T-cell (primary cell): ENCODE measurements around the gene UBALD1. TPM values are rescaled to one million over a fixed set of nuclear protein-coding genes. Genes with fewer than 3 reads are reported as not detected.

Experiments used
- ATAC-seq, 4 experiments: fragments of 200-7000 bp in 3 of 4; fragments of 150-1000 bp in 1 of 4; cut with Tn5 transposase; replicated peaks in 1 of 4; 1 replicate in 3 of 4; 2 replicates in 1 of 4; pipeline ENCODE4 v1.10.0; 2021; ENCODE audit warnings: moderate library complexity in 3 of 4, mild to moderate bottlenecking in 2 of 4, moderate number of reproducible peaks in 1 of 4
- CTCF ChIA-PET, 2 donors: fragments of 300-600 bp; sonication (Branson Sonifier 250); formaldehyde crosslinking; loops; one replicate each; lab custom pipeline; 2022; ENCODE audit warnings: antibody characterized with exemption in 2 of 2; lab: Charles Lee
- POLR2A ChIA-PET, 2 donors: fragments of 300-600 bp; sonication (Branson Sonifier 250); formaldehyde crosslinking; loops; one replicate each; lab custom pipeline; 2022; ENCODE audit warnings: antibody characterized with exemption in 2 of 2; lab: Charles Lee
- DNase-seq, 35 experiments: peaks; one replicate each; pipeline versions ENCODE4 v3.0.0 to v3.0.0-alpha.2; 2013 to 2023
- H3K27ac ChIP-seq: one replicate; pipeline ENCODE4 v1.5.1; 2013; ENCODE audit warnings: low read length
- H3K27me3 ChIP-seq, 2 experiments: replicated peaks in 1 of 2; 1 replicate in 1 of 2; 2 replicates in 1 of 2; pipeline versions ENCODE4 v1.6.1 to v1.7.0; 2013; ENCODE audit warnings: low read length in 1 of 2, mixed read lengths in 1 of 2; ENCODE audit not compliant: control insufficient read depth in 2 of 2, insufficient read depth in 2 of 2; ENCODE audit errors: extremely low read depth in 1 of 2
- H3K36me3 ChIP-seq, 2 donors: 1 replicate in 1 of 2; 2 replicates in 1 of 2; pipeline versions ENCODE4 v1.6.1 to v1.7.0; 2013; ENCODE audit warnings: low read length in 1 of 2; ENCODE audit not compliant: control insufficient read depth in 2 of 2, insufficient read depth in 1 of 2; ENCODE audit errors: extremely low read depth in 1 of 2
- H3K4me1 ChIP-seq, 2 experiments: 1 replicate in 1 of 2; 2 replicates in 1 of 2; pipeline versions ENCODE4 v1.6.1 to v1.7.0; 2013; ENCODE audit warnings: low read length in 2 of 2, mixed read lengths in 1 of 2; ENCODE audit not compliant: insufficient read depth in 2 of 2, control insufficient read depth in 1 of 2; ENCODE audit errors: extremely low read depth in 1 of 2
- H3K4me3 ChIP-seq, 2 donors: 1 replicate in 1 of 2; 2 replicates in 1 of 2; pipeline versions ENCODE4 v1.5.1 to v1.7.0; 2013; ENCODE audit warnings: mild to moderate bottlenecking in 2 of 2, low read length in 1 of 2, moderate library complexity in 1 of 2; ENCODE audit not compliant: control insufficient read depth in 1 of 2; ENCODE audit errors: extremely low read depth in 1 of 2
- H3K9me3 ChIP-seq: 2 replicates; pipeline ENCODE4 v1.7.0; 2013
- H3K27ac Mint-ChIP-seq, 2 donors: one replicate each; pipeline ENCODE4 v1.8.0; 2020 to 2021; ENCODE audit warnings: mild to moderate bottlenecking in 2 of 2, mixed read lengths in 2 of 2
- H3K27me3 Mint-ChIP-seq, 2 donors: one replicate each; pipeline ENCODE4 v1.8.0; 2021 to 2022; ENCODE audit warnings: mixed read lengths in 2 of 2
- H3K36me3 Mint-ChIP-seq: one replicate; pipeline ENCODE4 v1.8.0; 2021; ENCODE audit warnings: mixed read lengths
- H3K4me1 Mint-ChIP-seq, 3 donors: one replicate each; pipeline ENCODE4 v1.8.0; 2020 to 2022; ENCODE audit warnings: mixed read lengths in 3 of 3, mild to moderate bottlenecking in 1 of 3
- H3K4me3 Mint-ChIP-seq, 3 donors: one replicate each; pipeline ENCODE4 v1.8.0; 2020 to 2022; ENCODE audit warnings: mild to moderate bottlenecking in 3 of 3, mixed read lengths in 3 of 3, moderate library complexity in 3 of 3
- H3K9me3 Mint-ChIP-seq, 3 donors: one replicate each; pipeline ENCODE4 v1.8.0; 2020 to 2022; ENCODE audit warnings: mixed read lengths in 3 of 3
- WGBS: methylation state at CpG from one replicate; pipeline ENCODE4 v1.1.5; 2013; ENCODE audit warnings: missing lambda C conversion rate; ENCODE audit not compliant: insufficient coverage; 5-methylcytosine and 5-hydroxymethylcytosine counted together
- total RNA-seq, 35 experiments: library from RNA in 6 of 35; stranded (reverse) in 6 of 35; fragments of 120-200 nt in 1 of 35; gene quantifications; one replicate each; pipeline versions ENCODE4 v1.2.1 to v1.2.4 and lab custom pipeline; 2013 to 2026

Gene UBALD1
- total RNA-seq, 5 donors from 2014 or later (not counting 1 experiment from before 2014, with no cell fraction given): 26.0 to 53.1 (median 47.6) TPM

GRCh38 chr16:4594433-4595410, 20.0 kb downstream of the UBALD1 start:
- Mint-ChIP-seq H3K27ac (no peak overlapping the region), H3K9me3 (no peaks in the 10 kb centered on the region), H3K4me1 (no peaks in the 10 kb centered on the region), H3K4me3 (no peak overlapping the region), H3K27me3 (peaks cover 0 to 4% of the 10 kb centered on the region in 2 donors), H3K36me3 (no peaks in the 10 kb centered on the region)
- DNase-seq: no peak
- no peaks in the 10 kb centered on the region for H3K9me3 ChIP-seq
- 88% methylated on average over 36 of the region's 38 CpGs for WGBS
- H3K36me3 ChIP-seq: no peaks in the 10 kb centered on the region
- peaks cover 0 to 21% of the 10 kb centered on the region in 2 experiments for H3K27me3 ChIP-seq
- no peak for ATAC-seq
- no peak overlapping the region for H3K27ac ChIP-seq
- H3K4me3 ChIP-seq: no peak overlapping the region
- CTCF ChIA-PET: interaction anchor here (0.6 to 1.1 kb wide), 2 partner anchors 9 to 49 kb away, joined by 3 to 7 read pairs; no protein-coding TSS in a partner anchor
- POLR2A ChIA-PET: no interaction called here
- H3K4me1 ChIP-seq: no peaks in the 10 kb centered on the region

- H3K36me3 Mint-ChIP-seq: no peaks in the 10 kb centered on the region
- H3K27ac Mint-ChIP-seq: no peak overlapping the region
- peaks cover 0 to 3% of the 10 kb centered on the region in 2 donors for H3K27me3 Mint-ChIP-seq
- Histone ChIP-seq H3K27me3 (peaks cover 0 to 28% of the 10 kb centered on the region in 2 experiments), H3K9me3 (no peaks in the 10 kb centered on the region), H3K4me3 (no peak overlapping the region), H3K36me3 (no peaks in the 10 kb centered on the region), H3K27ac (no peak overlapping the region), H3K4me1 (no peaks in the 10 kb centered on the region)
- ATAC-seq (no peak), DNase-seq (no peak)
- H3K4me3 Mint-ChIP-seq: no peak overlapping the region
- H3K9me3 Mint-ChIP-seq: no peaks in the 10 kb centered on the region
- POLR2A ChIA-PET: no interaction called here
- 89% methylated on average over 14 of the region's 16 CpGs for WGBS
- no peaks in the 10 kb centered on the region for H3K4me1 Mint-ChIP-seq
- CTCF ChIA-PET: no interaction called here
Measured at GRCh38 chr16:4593086-4593485, 21.6 kb downstream of the UBALD1 start.

GRCh38 chr16:4591706-4592470, 22.8 kb downstream of the UBALD1 start:
- H3K9me3 ChIP-seq: no peaks in the 10 kb centered on the region
- CTCF ChIA-PET: no interaction called here
- Mint-ChIP-seq H3K27me3 (peaks cover 0 to 4% of the 10 kb centered on the region in 2 donors), H3K9me3 (no peaks in the 10 kb centered on the region), H3K27ac (no peak overlapping the region), H3K36me3 (no peaks in the 10 kb centered on the region), H3K4me1 (no peaks in the 10 kb centered on the region), H3K4me3 (no peak overlapping the region)
- H3K36me3 ChIP-seq: no peaks in the 10 kb centered on the region
- no peak overlapping the region for H3K4me3 ChIP-seq
- H3K4me1 ChIP-seq: no peaks in the 10 kb centered on the region
- H3K27ac ChIP-seq: no peak overlapping the region
- peaks cover 0 to 33% of the 10 kb centered on the region in 2 experiments for H3K27me3 ChIP-seq
- ATAC-seq: no peak
- no peak for DNase-seq
- WGBS: 83% methylated on average over 17 of the region's 17 CpGs
- POLR2A ChIA-PET: no interaction called here

- Mint-ChIP-seq H3K27me3 (peaks cover 0 to 6% of the 10 kb centered on the region in 2 donors), H3K36me3 (no peaks in the 10 kb centered on the region), H3K27ac (no peak overlapping the region), H3K9me3 (no peaks in the 10 kb centered on the region), H3K4me1 (no peaks in the 10 kb centered on the region), H3K4me3 (no peak overlapping the region)
- Histone ChIP-seq H3K9me3 (no peaks in the 10 kb centered on the region), H3K36me3 (no peaks in the 10 kb centered on the region), H3K27ac (no peak overlapping the region), H3K4me3 (no peak overlapping the region), H3K27me3 (peaks cover 0 to 37% of the 10 kb centered on the region in 2 experiments), H3K4me1 (no peaks in the 10 kb centered on the region)
- ChIA-PET CTCF (no interaction called here), POLR2A (no interaction called here)
- WGBS: no CpG with 5 or more reads among the region's 6 CpGs
- no peak for ATAC-seq
- DNase-seq: no peak
Measured at GRCh38 chr16:4591191-4591590, 23.5 kb downstream of the UBALD1 start.

- no peak overlapping the region for H3K27ac ChIP-seq
- Mint-ChIP-seq H3K9me3 (no peaks in the 10 kb centered on the region), H3K36me3 (no peaks in the 10 kb centered on the region), H3K4me1 (peaks cover 2 to 5% (median 2%) of the 10 kb centered on the region in 3 donors), H3K4me3 (no peak overlapping the region), H3K27ac (no peak overlapping the region), H3K27me3 (peaks cover 5 to 12% of the 10 kb centered on the region in 2 donors)
- ATAC-seq (no peak), DNase-seq (no peak)
- H3K9me3 ChIP-seq: no peaks in the 10 kb centered on the region
- POLR2A ChIA-PET: no interaction called here
- 71% methylated on average over 2 of the region's 6 CpGs for WGBS
- peaks cover 0 to 6% of the 10 kb centered on the region in 2 experiments for H3K4me1 ChIP-seq
- H3K36me3 ChIP-seq: no peaks in the 10 kb centered on the region
- CTCF ChIA-PET: no interaction called here
- H3K27me3 ChIP-seq: peaks cover 0 to 31% of the 10 kb centered on the region in 2 experiments
- no peak overlapping the region for H3K4me3 ChIP-seq
Measured at GRCh38 chr16:4588961-4589360, 25.7 kb downstream of the UBALD1 start.

- Mint-ChIP-seq H3K9me3 (no peaks in the 10 kb centered on the region), H3K27ac (no peak overlapping the region), H3K36me3 (no peaks in the 10 kb centered on the region), H3K27me3 (peaks cover 5 to 12% of the 10 kb centered on the region in 2 donors), H3K4me3 (no peak overlapping the region), H3K4me1 (peaks cover 2 to 5% (median 2%) of the 10 kb centered on the region in 3 donors)
- Histone ChIP-seq H3K9me3 (no peaks in the 10 kb centered on the region), H3K27ac (no peak overlapping the region), H3K4me1 (peaks cover 0 to 6% of the 10 kb centered on the region in 2 experiments), H3K36me3 (no peaks in the 10 kb centered on the region), H3K27me3 (peaks cover 0 to 31% of the 10 kb centered on the region in 2 experiments), H3K4me3 (no peak overlapping the region)
- ChIA-PET POLR2A (no interaction called here), CTCF (interaction anchor here (0.6 kb wide), 2 partner anchors 511 to 1790 kb away, joined by 3 to 5 read pairs; partner anchors contain the start of gene PRSS41 (in 1 of the 2))
- 100% methylated on average over 1 of the region's 2 CpGs for WGBS
- no peak for DNase-seq
- no peak for ATAC-seq
Measured at GRCh38 chr16:4588386-4588785, 26.3 kb downstream of the UBALD1 start.
